HG03045 (cell line): ENCODE data around the gene FMO5.

Source experiments
- ATAC-seq: cut with Tn5 transposase; IDR thresholded peaks from one replicate; pipeline ENCODE4 v1.9.1; 2021; ENCODE audit warnings: mild to moderate bottlenecking, moderate library complexity; ENCODE audit not compliant: unreplicated experiment

Gene FMO5

GRCh38 chr1:147152772-147153171, 72.4 kb downstream of the FMO5 start:
- no peak for ATAC-seq

- no peak for ATAC-seq
Measured at GRCh38 chr1:147151244-147151643, 73.9 kb downstream of the FMO5 start.

GRCh38 chr1:147142886-147143285, 82.3 kb downstream of the FMO5 start:
- ATAC-seq, result no peak
